Right lobe of liver (tissue), 4 donors: Measurements from ENCODE around the gene TRAPPC2.

Experiments used
- CTCF ChIP-seq, 4 donors: fragments of 200-600 bp in 3 of 4; fragments of 450-650 bp in 1 of 4; IDR thresholded peaks; one replicate each; pipeline versions ENCODE4 v1.5.1 to v1.8.0; 2016 to 2022; ENCODE audit warnings: antibody characterized with exemption in 4 of 4, mild to moderate bottlenecking in 2 of 4
- POLR2A ChIP-seq: fragments of 450-650 bp; IDR thresholded peaks from one replicate; pipeline ENCODE4 v1.6.1; 2017; ENCODE audit warnings: antibody characterized with exemption, mild to moderate bottlenecking
- donor health status: DM: no; HTN: no; CAD: no.
- donor health status: DM: no; HTN: no; CAD: no.
- donor health status: DM: no; HTN: yes; CAD: no.

GRCh38 chrX:13742397-13743176 is 8.2 kb upstream of the TRAPPC2 start:
- TF ChIP-seq POLR2A (no peak), CTCF (IDR thresholded peaks at IDR 0.05) (no peak)
